ENCODE data around the gene MIER1.
A peak's percentile ranks its signal among the peaks of the same experiment; 100 is the strongest.

The MIER1 gene

GRCh38 chr1:66924756-66925557, at the start of gene MIER1, which contains the start of gene DNAI4:
MIER1 (plus strand) TSS chr1:66924990; CDS start chr1:66925029, 39 bp downstream.
DNAI4 (minus strand) TSS chr1:66924856; CDS start chr1:66924831, 25 bp downstream.
- ChIA-PET POLR2A (interaction anchor here (0.8 to 2.8 kb wide), 10 partner anchors 10 to 1572 kb away, joined by 3 to 25 read pairs (median 4); partner anchors contain the start of genes DEPDC1 and SLC35D1), CTCF (interaction anchor here (0.7 to 0.8 kb wide), 2 partner anchors 21 to 758 kb away, joined by 3 read pairs; no protein-coding TSS in a partner anchor)
- H3K9me3 ChIP-seq (ENCODE audit: control insufficient read depth, insufficient read depth, low read depth, low read length): no peaks in the 10 kb centered on the region
- peak within 1 kb of the TSS; percentile 99 for H3K4me3 ChIP-seq (ENCODE audit: low read depth, low read length)
- peaks cover 4% of the 10 kb centered on the region; the same call in 1 of the 2 replicates for H3K4me1 ChIP-seq (ENCODE audit: control insufficient read depth, insufficient read depth, low read length)
- H3K27ac ChIP-seq (ENCODE audit: extremely low read depth, low read depth, low read length): peak within 1 kb of the TSS; percentile 69
- H3K36me3 ChIP-seq (ENCODE audit: control insufficient read depth in 2 of 2, insufficient read depth in 1 of 2, low read length in 2 of 2): peaks cover 0 to 6% of the 10 kb centered on the region in 2 experiments; a peak in 1 of 3 replicates
- TF ChIP-seq KLF10 (tag by site-specific recombination; IDR thresholded peaks at IDR 0.05): peak; percentile 61; the same call in 1 of the 2 replicates
- peak; percentile 69 for TF ChIP-seq ZBTB26 (tag by site-specific recombination; optimal IDR thresholded peaks at IDR 0.05)
- peak; percentile 80; the same call in 1 of the 2 replicates for TF ChIP-seq ZNF501 (tag by site-specific recombination; IDR thresholded peaks at IDR 0.05)
- no peak for TF ChIP-seq ZNF585B (tag by site-specific recombination; IDR thresholded peaks at IDR 0.05)
- TF ChIP-seq GLI2 (tag by site-specific recombination; IDR thresholded peaks at IDR 0.05; ENCODE audit: borderline replicate concordance, low read depth): no peak
- peak; percentile 12; the same call in 1 of the 2 replicates for TF ChIP-seq HIC1 (tag by site-specific recombination; IDR thresholded peaks at IDR 0.05)
- peak; percentile 78; the same call in 1 of the 2 replicates for TF ChIP-seq PRDM10 (tag by site-specific recombination; IDR thresholded peaks at IDR 0.05)
- TF ChIP-seq ZNF335 (tag by site-specific recombination; conservative IDR thresholded peaks at IDR 0.05): peak; percentile 97
- TF ChIP-seq KLF17 (tag by site-specific recombination; IDR thresholded peaks at IDR 0.05): peak; percentile 60
- peak; percentile 33; the same call in 1 of the 2 replicates for TF ChIP-seq ZFP69B (tag by site-specific recombination; IDR thresholded peaks at IDR 0.05)
- TF ChIP-seq SP2 (tag by site-specific recombination; IDR thresholded peaks at IDR 0.05): peak; percentile 91
- no peak for TF ChIP-seq ZNF624 (tag by site-specific recombination; IDR thresholded peaks at IDR 0.05)
- peak; percentile 60 for TF ChIP-seq ZNF518A (tag by site-specific recombination; conservative IDR thresholded peaks at IDR 0.05; ENCODE audit: low read depth)
- TF ChIP-seq ZNF660 (tag by site-specific recombination; IDR thresholded peaks at IDR 0.05): no peak; the same call in 1 of the 2 replicates
- TF ChIP-seq ZNF670 (tag by site-specific recombination; IDR thresholded peaks at IDR 0.05; ENCODE audit: low read depth): no peak
- TF ChIP-seq ZNF391 (tag by site-specific recombination; IDR thresholded peaks at IDR 0.05; ENCODE audit: borderline replicate concordance, low read depth): peak; percentile 74; the same call in 1 of the 2 replicates
- no peak for TF ChIP-seq ZNF311 (tag by site-specific recombination; IDR thresholded peaks at IDR 0.05; ENCODE audit: borderline replicate concordance)
- TF ChIP-seq ZNF664 (tag by site-specific recombination; IDR thresholded peaks at IDR 0.05): no peak
- TF ChIP-seq ZNF18 (tag by site-specific recombination; IDR thresholded peaks at IDR 0.05): 0 out of 2 replicates have a peak, but pooled peaks have one; percentile 31
- no peak; the same call in 1 of the 2 replicates for TF ChIP-seq ZNF146 (tag by site-specific recombination; IDR thresholded peaks at IDR 0.05)

Measured in HEK293 (cell line).